IMR-90 (cell line): ENCODE results near the gene LBP. TPM values are rescaled to one million over a fixed set of nuclear protein-coding genes. Genes with fewer than 3 reads are reported as not detected.

Source experiments
- ATAC-seq: fragments of 200-7000 bp; cut with Tn5 transposase; 2 replicates; pipeline ENCODE4 v1.9.1; 2020; ENCODE audit warnings: low read depth, mild to moderate bottlenecking, moderate library complexity
- BruUV-seq: library from RNA; stranded (reverse); fragments of 400-500 nt; replicated peaks from 2 replicates; lab custom pipeline; 2021; lab: Mats Ljungman, UMichigan
- CTCF ChIA-PET: fragments of 300-600 bp; formaldehyde crosslinking; extraction: SDS; loops from one replicate; lab custom pipeline; 2021; ENCODE audit warnings: antibody characterized with exemption; lab: Yijun Ruan, JAX
- POLR2A ChIA-PET: fragments of 300-600 bp; sonication (Branson Sonifier 250); formaldehyde crosslinking; loops from one replicate; lab custom pipeline; 2022; ENCODE audit warnings: antibody characterized with exemption; ENCODE audit not compliant: unreplicated experiment; lab: Charles Lee
- DNase-seq: peaks from one replicate; pipeline ENCODE4 v3.0.0; 2013
- H2AFZ ChIP-seq: replicated peaks from 2 replicates; pipeline ENCODE3; 2013; ENCODE audit warnings: low read length, mild to moderate bottlenecking; ENCODE audit not compliant: poor library complexity
- H2AK5ac ChIP-seq: 2 replicates; pipeline ENCODE4 v1.6.1; 2013; ENCODE audit warnings: low read depth, low read length, inconsistent platforms
- H2AK9ac ChIP-seq: replicated peaks from 2 replicates; pipeline ENCODE3; 2013; ENCODE audit warnings: mild to moderate bottlenecking, low read depth, low read length, moderate library complexity; ENCODE audit not compliant: poor library complexity
- H2BK120ac ChIP-seq: 2 replicates; pipeline ENCODE4 v1.6.1; 2013; ENCODE audit warnings: low read depth, low read length, inconsistent platforms
- H2BK15ac ChIP-seq: 3 replicates; pipeline ENCODE4 v1.6.1; 2013; ENCODE audit warnings: low read depth, low read length, inconsistent platforms
- H2BK20ac ChIP-seq: 2 replicates; pipeline ENCODE4 v1.6.1; 2013; ENCODE audit warnings: low read depth, mild to moderate bottlenecking, inconsistent platforms, low read length, moderate library complexity
- H2BK5ac ChIP-seq: 2 replicates; pipeline ENCODE4 v1.6.1; 2013; ENCODE audit warnings: mild to moderate bottlenecking, low read depth, low read length, inconsistent platforms; ENCODE audit not compliant: poor library complexity, severe bottlenecking
- H3K14ac ChIP-seq: replicated peaks from 2 replicates; pipeline ENCODE4 v1.6.1; 2013; ENCODE audit warnings: low read depth, low read length, inconsistent platforms
- H3K18ac ChIP-seq: 2 replicates; pipeline ENCODE4 v1.6.1; 2013; ENCODE audit warnings: low read depth, low read length, control low read depth
- H3K23ac ChIP-seq: 2 replicates; pipeline ENCODE4 v1.6.1; 2013; ENCODE audit warnings: low read depth, low read length, inconsistent platforms
- H3K27ac ChIP-seq: 2 replicates; pipeline ENCODE4 v1.5.1; 2013; ENCODE audit warnings: mild to moderate bottlenecking, control low read depth, low read length; ENCODE audit not compliant: insufficient read depth
- H3K27me3 ChIP-seq: 2 replicates; pipeline ENCODE4 v1.6.1; 2013; ENCODE audit warnings: low read length; ENCODE audit not compliant: control insufficient read depth, insufficient read depth
- H3K36me3 ChIP-seq: 2 replicates; pipeline ENCODE4 v1.6.1; 2013; ENCODE audit warnings: low read length, mixed read lengths; ENCODE audit not compliant: control insufficient read depth, insufficient read depth
- H3K4ac ChIP-seq: 2 replicates; pipeline ENCODE4 v1.6.1; 2013; ENCODE audit warnings: low read depth, low read length, inconsistent platforms
- H3K4me1 ChIP-seq: 2 replicates; pipeline ENCODE4 v1.6.1; 2013; ENCODE audit warnings: low read length, mixed read lengths; ENCODE audit not compliant: control insufficient read depth, insufficient read depth
- H3K4me2 ChIP-seq: 2 replicates; pipeline ENCODE4 v1.6.1; 2013; ENCODE audit warnings: low read depth, mild to moderate bottlenecking, control low read depth, low read length, moderate library complexity
- H3K4me3 ChIP-seq: 2 replicates; pipeline ENCODE4 v1.5.1; 2013; ENCODE audit warnings: low read depth, mild to moderate bottlenecking, control low read depth, low read length, moderate library complexity; ENCODE audit not compliant: insufficient read depth
- H3K56ac ChIP-seq: 2 replicates; pipeline ENCODE4 v1.6.1; 2013; ENCODE audit warnings: low read length, inconsistent platforms; ENCODE audit not compliant: insufficient read depth; ENCODE audit errors: extremely low read depth
- H3K79me1 ChIP-seq, 2 experiments: 2 replicates each; pipeline ENCODE4 v1.6.1; 2013; ENCODE audit warnings: low read length in 2 of 2, inconsistent platforms in 1 of 2, low read depth in 1 of 2
- H3K9ac ChIP-seq: 2 replicates; pipeline ENCODE4 v1.6.1; 2013; ENCODE audit warnings: low read depth, low read length, control low read depth
- H3K9me1 ChIP-seq: 2 replicates; pipeline ENCODE4 v1.6.1; 2013; ENCODE audit warnings: low read length, inconsistent platforms; ENCODE audit not compliant: insufficient read depth
- H3K9me3 ChIP-seq: 2 replicates; pipeline ENCODE4 v1.6.1; 2013; ENCODE audit warnings: low read length; ENCODE audit not compliant: control insufficient read depth, insufficient read depth
- H4K20me1 ChIP-seq: 2 replicates; pipeline ENCODE4 v1.6.1; 2013; ENCODE audit warnings: low read length, inconsistent platforms; ENCODE audit not compliant: insufficient read depth
- H4K5ac ChIP-seq: 2 replicates; pipeline ENCODE4 v1.6.1; 2013; ENCODE audit warnings: mild to moderate bottlenecking, low read depth, low read length, control low read depth
- H4K8ac ChIP-seq, 2 experiments: 2 replicates each; pipeline ENCODE4 v1.6.1; 2013; ENCODE audit warnings: low read depth in 2 of 2, low read length in 2 of 2, control low read depth in 1 of 2, inconsistent platforms in 1 of 2
- H4K91ac ChIP-seq: 2 replicates; pipeline ENCODE4 v1.6.1; 2013; ENCODE audit warnings: low read depth, low read length, inconsistent platforms; ENCODE audit not compliant: insufficient read depth
- CEBPB ChIP-seq: IDR thresholded peaks from 2 replicates; pipeline ENCODE4 v1.6.1; 2012; ENCODE audit warnings: low read depth, low read length, improper control_type of control experiment
- CTCF ChIP-seq: conservative IDR thresholded peaks from 2 replicates; pipeline ENCODE4 v1.5.1; 2012; ENCODE audit warnings: mild to moderate bottlenecking, low read depth, low read length, improper control_type of control experiment
- WGBS, 2 experiments: methylation state at CpG; one replicate each; pipeline versions ENCODE4 v1.1.5 to v1.1.7; 2013; ENCODE audit warnings: missing lambda C conversion rate in 2 of 2; ENCODE audit not compliant: insufficient read length in 1 of 2; ENCODE audit errors: extremely low coverage in 2 of 2; 5-methylcytosine and 5-hydroxymethylcytosine counted together
- dilution Hi-C: fragments of 300-500 bp; cut with HindIII; formaldehyde crosslinking; loops from one replicate; pipeline ENCODE4 v1.14.3; 2018; ENCODE audit warnings: low sequenced_read_pairs; ENCODE audit not compliant: unreplicated experiment
- in situ Hi-C: fragments of 300-500 bp; cut with MboI; formaldehyde crosslinking; loops from 3 replicates; pipeline ENCODE4 v1.14.3; 2019; ENCODE audit warnings: low sequenced_read_pairs, inconsistent platforms, mixed read lengths
- intact Hi-C: fragments of 100-400 bp; cut with micrococcal nuclease; formaldehyde crosslinking; loops from 2 replicates; pipeline ENCODE4 v1.10.0; 2022
- polyA plus RNA-seq, 3 experiments: library from polyadenylated mRNA; depleted of rRNA; stranded (reverse); fragments of >200 nt; gene quantifications; 2 replicates each; pipeline ENCODE4 v1.2.3, GENCODE V29; 2012; ENCODE audit warnings: low replicate concordance in 1 of 3
- total RNA-seq: library from RNA; depleted of rRNA; stranded (reverse); fragments of >200 nt; gene quantifications from 2 replicates; pipeline ENCODE4 v1.2.3, GENCODE V29; 2012

The LBP gene
- total and polyA plus RNA-seq, 2 of the 4 experiments (the other 2 are of a cell fraction) = not detected

GRCh38 chr20:38325167-38325566, 21.1 kb upstream of the LBP start:
- Histone ChIP-seq H2AFZ (no peak overlapping the region), H3K18ac (no peak overlapping the region), H3K9me1 (no peaks in the 10 kb centered on the region), H4K91ac (no peak overlapping the region), H2AK9ac (no peak overlapping the region), H3K23ac (no peak overlapping the region), H3K27ac (no peak overlapping the region), H3K14ac (no peak overlapping the region), H2AK5ac (no peak overlapping the region), H3K36me3 (no peaks in the 10 kb centered on the region), H4K5ac (no peak overlapping the region), H2BK5ac (no peak overlapping the region), H4K20me1 (no peaks in the 10 kb centered on the region), H4K8ac (no peak overlapping the region), H3K4me1 (no peaks in the 10 kb centered on the region), H3K4me2 (no peak overlapping the region), H3K56ac (no peak overlapping the region), H2BK120ac (no peak overlapping the region), H2BK20ac (no peak overlapping the region), H3K27me3 (peaks cover 38% of the 10 kb centered on the region), H3K4me3 (no peak overlapping the region), H3K4ac (no peak overlapping the region), H3K9me3 (peaks cover 3% of the 10 kb centered on the region; the same call in 1 of the 2 replicates), H3K9ac (no peak overlapping the region), H3K79me1 (no peaks in the 10 kb centered on the region), H2BK15ac (no peak overlapping the region)
- dilution Hi-C loops (no loop called here), intact Hi-C loops (loop anchor here (10.0 kb wide), 1 partner anchor 420 kb away; the partner anchor contains the start of gene VSTM2L), in situ Hi-C loops (no loop called here)
- no CpG with 5 or more reads among the region's 3 CpGs for WGBS, 2 experiments
- ChIA-PET CTCF (interaction anchor here (0.9 kb wide), 1 partner anchor 96 kb away, joined by 3 read pairs; no protein-coding TSS in a partner anchor), POLR2A (no interaction called here)
- no peak for ATAC-seq
- DNase-seq = no peak
- TF ChIP-seq CTCF (no peak), CEBPB (no peak)
- no TSS peak for BruUV-seq
